Kidney (tissue), 14 donors: Measurements from ENCODE around the gene PTPN2. TPM values are rescaled to one million over a fixed set of nuclear protein-coding genes. Genes with fewer than 3 reads are reported as not detected.

Experiments used
- DNase-seq, 5 donors: peaks; one replicate each; pipeline ENCODE4 v3.0.0-alpha.2; 2013 to 2020
- FAIRE-seq: peaks from 2 replicates; lab custom pipeline; 2012; peaks lifted over from hg19 to GRCh38; lab: Jason Lieb, UNC
- H3K27ac ChIP-seq, 2 donors: one replicate each; pipeline ENCODE4 v1.7.0; 2013; ENCODE audit warnings: low read depth in 2 of 2, low read length in 2 of 2, inconsistent platforms in 1 of 2
- H3K27me3 ChIP-seq: one replicate; pipeline ENCODE4 v1.7.1; 2013; ENCODE audit warnings: low read length, inconsistent platforms; ENCODE audit not compliant: control insufficient read depth, insufficient read depth
- H3K36me3 ChIP-seq, 3 donors: one replicate each; pipeline versions ENCODE4 v1.7.0 to v1.7.1; 2013; ENCODE audit warnings: low read length in 3 of 3, control low read depth in 1 of 3, inconsistent platforms in 1 of 3; ENCODE audit not compliant: insufficient read depth in 3 of 3, control insufficient read depth in 2 of 3
- H3K4me1 ChIP-seq, 3 donors: one replicate each; pipeline versions ENCODE4 v1.7.0 to v1.7.1; 2013; ENCODE audit warnings: low read length in 3 of 3, inconsistent platforms in 1 of 3, low read depth in 1 of 3; ENCODE audit not compliant: control insufficient read depth in 2 of 3, insufficient read depth in 2 of 3
- H3K4me3 ChIP-seq, 3 donors: one replicate each; pipeline versions ENCODE4 v1.7.0 to v1.8.1; 2013; ENCODE audit warnings: low read length in 3 of 3, control low read depth in 1 of 3, inconsistent platforms in 1 of 3
- H3K9ac ChIP-seq, 3 donors: one replicate each; pipeline versions ENCODE4 v1.7.0 to v1.7.1; 2013; ENCODE audit warnings: low read length in 3 of 3, control low read depth in 1 of 3, inconsistent platforms in 1 of 3
- H3K9me3 ChIP-seq, 3 donors: one replicate each; pipeline versions ENCODE4 v1.7.0 to v1.7.1; 2013; ENCODE audit warnings: low read length in 3 of 3, control low read depth in 1 of 3, inconsistent platforms in 1 of 3; ENCODE audit not compliant: control insufficient read depth in 2 of 3, insufficient read depth in 1 of 3
- intact Hi-C: fragments of 100-400 bp; cut with DNase I; formaldehyde crosslinking; loops from one replicate; pipeline ENCODE4 v1.11.1; 2022
- polyA plus RNA-seq: library from polyadenylated mRNA; stranded (reverse); fragments of 350-450 nt; fragmentation: Illumina TruSeq; extraction: RNeasy Lipid Tissue Mini Kit (QIAGEN cat#74804); gene quantifications from one replicate; pipeline ENCODE4 v1.2.3, GENCODE V29; 2014; ENCODE audit warnings: low read depth, low replicate concordance; ENCODE audit not compliant: insufficient read depth
- total RNA-seq: library from RNA; stranded (reverse); fragmentation: NEBNext Ultra II Directional; extraction: Animal tissue kit (Norgen Biotek cat#: 25700); gene quantifications from one replicate; pipeline ENCODE4 v1.2.1, GENCODE V29; 2021
- TF ChIP-seq, protein P1 (sequence below): IDR thresholded peaks from 3 replicates; pipeline ENCODE4 v1.5.1; 2012; ENCODE audit warnings: mild to moderate bottlenecking, moderate library complexity, borderline replicate concordance; ENCODE audit not compliant: insufficient read depth; ENCODE audit errors: extremely low read depth
- donor health status: control.
- donor health status: control.
- donor health status: control.
- donor health status: control.
- donor health status: control.
- donor health status: DM: yes; HTN: yes; CAD: no.
- donor health status: Normal renal cell carcinoma (clear cell type).

PTPN2 gene
- total and polyA plus RNA-seq, 2 donors from 2014 or later, result 23.4 to 45.8 TPM

DNA sequence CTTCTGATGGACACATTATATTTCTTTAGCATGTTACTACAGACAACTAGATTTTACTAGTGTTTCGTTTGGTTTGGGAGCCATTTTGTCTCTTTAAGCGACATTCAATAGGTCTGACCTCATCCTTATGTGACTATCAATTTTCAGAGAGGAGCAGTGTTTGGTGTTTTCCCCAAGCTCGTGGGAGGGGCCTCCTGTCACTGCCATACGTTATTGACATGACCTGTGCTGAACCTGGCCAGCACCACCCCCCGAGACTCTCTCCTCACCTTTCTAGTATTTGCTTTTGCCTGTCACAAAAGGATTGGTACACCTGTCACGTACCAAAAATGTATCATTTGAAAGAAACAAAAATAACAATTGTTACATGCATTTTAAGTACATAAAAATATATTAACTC, 111.9 kb downstream of the PTPN2 start:
- DNase-seq (no peak), FAIRE-seq (no peak)
- Histone ChIP-seq H3K9me3 (no peaks in the 10 kb centered on the region), H3K27ac (no peak overlapping the region), H3K9ac (no peak overlapping the region), H3K36me3 (no peaks in the 10 kb centered on the region), H3K4me3 (no peak overlapping the region), H3K27me3 (no peaks in the 10 kb centered on the region), H3K4me1 (no peaks in the 10 kb centered on the region)
- TF ChIP-seq, protein P1, sequence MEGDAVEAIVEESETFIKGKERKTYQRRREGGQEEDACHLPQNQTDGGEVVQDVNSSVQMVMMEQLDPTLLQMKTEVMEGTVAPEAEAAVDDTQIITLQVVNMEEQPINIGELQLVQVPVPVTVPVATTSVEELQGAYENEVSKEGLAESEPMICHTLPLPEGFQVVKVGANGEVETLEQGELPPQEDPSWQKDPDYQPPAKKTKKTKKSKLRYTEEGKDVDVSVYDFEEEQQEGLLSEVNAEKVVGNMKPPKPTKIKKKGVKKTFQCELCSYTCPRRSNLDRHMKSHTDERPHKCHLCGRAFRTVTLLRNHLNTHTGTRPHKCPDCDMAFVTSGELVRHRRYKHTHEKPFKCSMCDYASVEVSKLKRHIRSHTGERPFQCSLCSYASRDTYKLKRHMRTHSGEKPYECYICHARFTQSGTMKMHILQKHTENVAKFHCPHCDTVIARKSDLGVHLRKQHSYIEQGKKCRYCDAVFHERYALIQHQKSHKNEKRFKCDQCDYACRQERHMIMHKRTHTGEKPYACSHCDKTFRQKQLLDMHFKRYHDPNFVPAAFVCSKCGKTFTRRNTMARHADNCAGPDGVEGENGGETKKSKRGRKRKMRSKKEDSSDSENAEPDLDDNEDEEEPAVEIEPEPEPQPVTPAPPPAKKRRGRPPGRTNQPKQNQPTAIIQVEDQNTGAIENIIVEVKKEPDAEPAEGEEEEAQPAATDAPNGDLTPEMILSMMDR, result no peak
- intact Hi-C loops, result no loop called here

DNA sequence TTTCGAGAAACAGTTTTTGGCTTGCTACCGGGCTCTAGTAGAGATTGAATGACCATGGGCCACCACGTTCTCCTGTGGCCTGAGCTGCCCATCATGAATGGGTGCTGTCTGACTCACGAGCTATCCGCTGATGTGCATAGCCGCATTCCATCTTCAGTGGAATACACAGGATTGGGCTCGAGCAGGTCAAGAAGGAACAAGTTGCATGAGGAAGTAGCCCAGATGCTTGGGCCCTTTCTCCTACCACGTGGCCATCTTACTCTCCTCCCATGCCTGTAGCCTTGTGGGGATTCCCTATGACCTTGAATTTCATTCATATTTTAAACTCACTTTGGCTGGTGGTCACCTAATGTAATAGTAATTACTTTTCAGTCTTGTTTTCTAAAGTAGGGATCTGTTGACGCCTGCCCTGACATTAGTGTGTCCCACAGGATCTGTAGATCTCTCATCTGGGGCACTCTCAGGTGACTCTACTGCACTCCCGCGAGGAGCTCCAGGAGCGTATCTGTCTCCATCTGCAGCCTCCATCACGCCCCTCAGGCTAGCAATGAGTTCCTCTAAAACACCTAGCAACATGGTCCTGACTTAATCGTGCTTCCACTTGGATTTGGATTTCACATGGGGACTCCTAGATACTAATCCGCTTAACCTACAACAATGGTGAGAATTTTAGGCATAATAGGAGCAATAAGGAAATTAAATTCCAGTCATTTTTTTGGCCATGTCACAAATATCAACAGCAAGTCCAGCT, 113.4 kb downstream of the PTPN2 start:
- intact Hi-C loops, result no loop called here
- no peaks in the 10 kb centered on the region for H3K36me3 ChIP-seq
- TF ChIP-seq, protein P1, result no peak
- no peak for FAIRE-seq
- no peaks in the 10 kb centered on the region for H3K27me3 ChIP-seq
- DNase-seq, result no peak
- H3K4me3 ChIP-seq, result no peak overlapping the region
- H3K27ac ChIP-seq, result no peak overlapping the region
- H3K9ac ChIP-seq, result no peak overlapping the region
- H3K4me1 ChIP-seq, result no peaks in the 10 kb centered on the region
- no peaks in the 10 kb centered on the region for H3K9me3 ChIP-seq

DNA sequence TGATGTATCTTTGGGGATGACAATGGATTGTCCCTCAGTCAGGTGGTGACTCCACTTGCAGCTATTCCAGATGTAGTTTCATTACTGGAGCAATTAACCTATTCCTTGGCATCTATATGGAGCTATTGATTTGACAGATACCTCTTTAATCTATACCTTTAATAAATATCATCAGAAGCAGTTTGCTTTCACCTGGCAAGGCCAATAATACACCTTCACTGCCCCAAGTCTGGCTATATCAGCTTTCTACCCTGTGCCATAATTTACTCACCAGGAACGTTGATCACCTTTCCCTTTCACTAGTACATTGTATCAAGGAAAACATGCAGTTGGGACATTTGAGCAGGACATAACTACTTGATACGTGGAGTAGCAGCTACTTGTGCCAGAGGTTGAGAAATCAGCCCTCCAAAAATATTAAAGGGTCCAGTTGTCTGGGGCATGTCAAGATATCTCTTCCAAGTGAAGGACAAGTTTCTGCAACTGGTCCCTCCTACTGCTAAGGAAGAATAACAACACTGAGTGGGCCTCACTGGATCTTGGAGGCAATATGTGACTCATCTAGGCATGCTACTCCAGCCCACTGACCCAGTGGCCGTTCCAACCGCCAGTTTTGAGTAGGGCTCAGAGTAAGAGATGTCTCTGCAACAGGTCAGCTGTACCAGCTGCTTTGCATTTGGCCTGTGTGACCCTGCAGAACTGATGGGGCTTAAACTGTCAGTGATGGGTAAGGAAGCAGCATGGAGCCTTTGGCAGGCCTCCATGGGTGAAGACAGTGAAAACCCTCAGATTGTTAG, 114.2 kb downstream of the PTPN2 start:
- intact Hi-C loops, result no loop called here
- no peak for FAIRE-seq
- DNase-seq, result no peak
- no peak overlapping the region for H3K4me3 ChIP-seq
- no peaks in the 10 kb centered on the region for H3K4me1 ChIP-seq
- H3K27ac ChIP-seq, result no peak overlapping the region
- H3K9ac ChIP-seq, result no peak overlapping the region
- H3K27me3 ChIP-seq, result no peaks in the 10 kb centered on the region
- TF ChIP-seq, protein P1, result no peak
- H3K9me3 ChIP-seq, result no peaks in the 10 kb centered on the region
- no peaks in the 10 kb centered on the region for H3K36me3 ChIP-seq
